T-helper 1 cell treated with Interleukin-12 subunit alpha and Interleukin-12 subunit beta and Interleukin-4 antibody, amounts not matched to agents 30 ng/mL and 1 ng/mL, for 36 hours (primary cell): ENCODE results near the gene UCMA. TPM values are rescaled to one million over a fixed set of nuclear protein-coding genes. Genes with fewer than 3 reads are reported as not detected.
"Not testable (repeated sequence)": the region's sequence is repeated elsewhere in the genome, so short reads cannot be mapped to it uniquely, and the experiment has no call there.

Source experiments
- intact Hi-C: fragments of 100-400 bp; cut with micrococcal nuclease; formaldehyde crosslinking; loops from one replicate; pipeline ENCODE4 v1.15.1; 2024
- total RNA-seq: library from RNA; stranded (reverse); gene quantifications from 2 replicates; pipeline ENCODE4 v1.2.3, GENCODE V29; 2022

Gene UCMA
- total RNA-seq, 1 donor from 2014 or later = not detected

DNA sequence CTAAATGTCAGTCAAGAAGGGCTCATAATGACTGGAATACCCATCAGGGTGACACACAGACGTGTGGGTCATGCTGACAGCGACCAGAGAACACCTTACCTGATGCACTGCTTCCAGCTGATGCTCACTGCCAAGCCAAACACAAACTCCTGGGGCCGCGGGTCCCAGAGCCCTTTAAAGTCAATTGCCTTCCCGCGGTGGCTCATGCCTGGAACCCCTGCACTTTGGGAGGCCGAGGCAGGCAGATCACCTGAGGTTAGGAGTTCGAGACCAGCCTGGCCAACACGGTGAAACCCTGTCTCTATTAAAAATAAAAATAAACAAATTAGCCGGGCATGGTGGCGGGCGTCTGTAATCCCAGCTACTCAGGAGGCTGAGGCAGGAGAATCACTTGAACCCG, 562 bp upstream of the UCMA start:
- intact Hi-C loops = not testable (repeated sequence)

DNA sequence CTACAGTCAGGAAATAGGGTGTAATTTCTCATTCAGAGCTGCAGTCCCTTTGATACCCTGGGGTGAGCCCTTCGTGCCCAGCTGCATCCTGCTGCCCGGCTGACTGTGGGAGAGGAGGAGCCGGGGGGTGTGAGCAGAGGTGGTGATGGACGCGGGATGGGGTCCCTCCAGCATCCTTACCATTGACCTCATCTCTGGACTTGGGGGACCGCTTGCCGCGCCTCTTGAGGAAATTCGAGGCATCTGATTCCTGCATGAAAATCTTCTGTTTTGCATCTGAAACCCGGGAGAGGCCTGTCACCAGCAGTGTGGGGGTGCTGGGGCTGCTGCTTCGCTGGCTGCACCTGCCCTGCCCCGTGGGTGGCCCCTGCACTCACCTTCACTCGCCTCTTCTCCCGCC, 816 bp downstream of the UCMA start:
- intact Hi-C loops = no loop called here

DNA sequence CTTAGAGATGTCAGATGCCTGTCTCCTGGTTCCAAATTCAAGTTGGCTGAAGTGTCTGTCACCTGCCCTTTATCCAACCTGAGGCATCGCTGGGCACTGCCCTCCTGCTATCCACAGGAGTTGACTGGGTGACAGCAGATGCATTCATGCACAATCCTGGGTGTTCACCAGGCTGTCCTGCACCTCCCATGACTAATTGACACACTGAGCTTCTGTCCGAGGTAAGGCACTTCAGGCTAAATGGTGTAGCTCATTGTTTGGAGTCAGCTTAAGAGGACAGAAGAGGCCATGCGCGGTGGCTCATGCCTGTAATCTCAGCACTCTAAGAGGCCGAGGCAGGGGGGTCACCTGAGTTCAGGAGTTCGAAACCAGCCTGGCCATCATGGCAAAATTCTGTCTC, 2.4 kb downstream of the UCMA start:
- intact Hi-C loops = no loop called here

DNA sequence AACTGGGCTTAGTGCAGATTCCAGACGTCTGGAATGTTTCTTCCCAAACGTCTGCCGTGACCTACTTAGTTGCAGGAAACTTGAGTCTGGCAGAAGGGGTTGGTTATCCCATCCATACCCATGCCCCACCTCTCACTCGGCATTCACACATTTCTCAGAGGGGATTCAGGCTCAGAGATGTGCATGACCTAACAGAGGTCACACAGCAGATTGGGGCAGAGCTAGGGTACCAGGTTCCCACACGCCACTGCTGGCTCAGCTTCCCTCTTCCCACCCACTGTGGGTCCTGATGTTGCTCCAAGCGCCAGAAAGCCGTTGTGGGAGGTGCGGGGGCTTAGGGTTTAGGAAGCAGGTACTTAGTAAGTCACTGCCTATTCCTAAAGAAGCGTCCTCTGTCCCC, 3.0 kb downstream of the UCMA start:
- intact Hi-C loops = no loop called here

DNA sequence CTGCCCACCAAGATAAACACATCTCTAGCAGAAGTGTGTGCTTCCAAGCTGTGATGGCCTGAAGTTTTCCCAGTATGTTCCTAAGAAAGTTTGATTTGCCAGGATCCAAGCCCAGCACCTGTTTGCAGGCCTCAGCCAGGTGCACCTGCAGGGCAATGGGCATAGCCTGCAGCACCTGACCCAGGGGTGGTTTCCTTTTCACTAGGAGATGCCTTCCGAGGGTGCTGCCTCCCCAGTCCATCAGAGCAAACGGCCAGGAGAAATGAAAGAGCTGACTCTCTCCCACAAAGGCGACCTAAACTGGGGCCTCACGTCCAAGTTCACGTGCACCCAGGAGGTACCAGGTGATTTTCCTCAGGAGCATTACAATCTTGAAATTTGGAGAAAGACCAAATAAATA, 7.1 kb downstream of the UCMA start:
- intact Hi-C loops = no loop called here

DNA sequence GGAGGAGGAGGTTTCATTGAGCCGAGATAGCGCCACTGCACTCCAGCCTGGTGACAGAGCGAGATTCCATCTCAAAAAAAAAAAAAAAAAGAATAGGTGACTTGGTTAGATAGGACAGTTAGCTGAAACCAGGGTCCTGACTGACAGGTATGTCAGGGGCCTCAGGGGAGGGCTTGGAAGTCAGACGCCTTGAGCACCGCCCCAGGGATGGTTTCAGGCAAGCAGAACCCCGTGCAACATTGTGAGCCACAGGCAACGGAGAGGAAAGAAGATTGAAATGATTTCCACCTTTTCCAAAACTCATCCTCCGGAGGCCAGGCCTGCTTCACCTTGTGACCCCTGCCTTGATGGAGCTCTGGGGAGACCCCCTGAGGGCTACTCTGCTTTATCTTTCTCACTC, 8.6 kb downstream of the UCMA start:
- intact Hi-C loops = no loop called here

DNA sequence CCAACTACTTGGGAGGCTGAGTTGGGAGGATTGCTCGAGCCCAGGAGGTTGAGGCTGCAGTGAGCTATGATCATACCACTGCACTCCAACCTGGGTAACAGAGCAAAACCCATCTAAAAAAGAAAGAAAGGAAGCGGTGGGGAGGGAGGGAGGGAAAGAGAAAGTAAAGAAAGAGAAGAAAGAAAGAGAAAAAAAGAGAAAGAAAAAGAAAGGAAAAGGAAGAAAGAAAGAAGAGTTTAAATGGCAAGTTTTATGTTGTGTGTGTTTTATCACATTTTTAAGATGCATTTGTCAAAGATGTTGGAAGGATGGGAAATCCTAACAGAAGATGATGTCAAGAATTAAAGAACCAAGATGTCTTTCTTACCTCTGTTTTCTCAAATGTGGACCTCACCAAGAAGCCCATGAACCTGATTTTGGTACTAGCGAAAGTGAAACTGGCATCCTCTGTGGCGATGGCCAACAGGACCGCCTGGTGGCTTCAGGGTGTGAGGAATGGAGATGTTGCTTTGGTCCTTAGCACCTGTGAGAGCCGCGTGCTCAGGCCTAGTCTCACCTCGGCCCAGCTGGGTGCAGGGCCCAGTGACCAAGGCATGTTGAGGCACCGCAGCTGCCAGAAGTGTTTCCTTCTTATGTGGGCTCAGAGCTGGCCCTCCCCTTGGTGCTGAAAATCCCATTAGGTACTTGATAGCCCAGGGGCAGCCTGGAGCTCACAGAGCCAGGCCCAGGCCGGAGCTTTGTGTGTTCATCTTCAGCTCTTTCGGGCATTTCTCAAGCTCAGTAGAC, 9.8 kb downstream of the UCMA start:
- intact Hi-C loops = no loop called here

DNA sequence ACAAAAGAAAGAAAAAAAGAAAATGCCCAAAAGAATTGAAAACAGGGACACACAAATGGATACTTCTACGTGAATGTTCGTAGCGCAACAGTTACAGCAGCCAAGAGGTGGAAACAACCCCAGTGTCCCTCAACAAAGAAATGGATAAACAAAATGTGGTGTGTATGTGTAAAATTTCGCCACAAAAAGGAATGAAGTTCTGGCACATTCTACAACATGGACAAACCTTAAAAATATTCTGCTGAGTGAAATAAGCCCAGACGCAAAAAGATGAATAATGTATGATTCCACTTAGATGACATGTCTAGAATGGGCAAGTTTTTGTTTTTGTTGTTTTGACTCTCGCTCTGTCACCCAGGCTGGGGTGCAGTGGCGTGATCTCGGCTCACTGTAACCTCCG, 10.9 kb downstream of the UCMA start:
- intact Hi-C loops = no loop called here

DNA sequence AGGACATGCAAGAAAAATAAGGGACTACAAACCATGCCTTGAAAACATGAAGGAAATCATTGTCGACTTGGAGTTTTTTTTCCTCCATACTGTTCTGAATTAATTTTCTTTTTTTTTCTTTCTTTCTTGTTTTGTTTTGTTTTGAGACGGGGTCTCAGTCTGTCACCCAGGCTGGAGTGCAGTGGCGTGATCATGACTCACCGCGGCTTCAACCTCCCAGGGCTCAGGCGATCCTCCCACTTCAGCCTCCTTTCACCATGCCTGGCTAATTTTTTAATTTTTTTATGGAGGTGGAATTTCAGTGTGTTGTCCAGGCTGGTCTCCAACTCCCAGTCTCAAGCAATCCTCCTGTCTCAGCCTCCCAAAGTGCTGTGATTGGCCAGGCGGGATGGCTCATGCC, 11.6 kb downstream of the UCMA start:
- intact Hi-C loops = no loop called here

DNA sequence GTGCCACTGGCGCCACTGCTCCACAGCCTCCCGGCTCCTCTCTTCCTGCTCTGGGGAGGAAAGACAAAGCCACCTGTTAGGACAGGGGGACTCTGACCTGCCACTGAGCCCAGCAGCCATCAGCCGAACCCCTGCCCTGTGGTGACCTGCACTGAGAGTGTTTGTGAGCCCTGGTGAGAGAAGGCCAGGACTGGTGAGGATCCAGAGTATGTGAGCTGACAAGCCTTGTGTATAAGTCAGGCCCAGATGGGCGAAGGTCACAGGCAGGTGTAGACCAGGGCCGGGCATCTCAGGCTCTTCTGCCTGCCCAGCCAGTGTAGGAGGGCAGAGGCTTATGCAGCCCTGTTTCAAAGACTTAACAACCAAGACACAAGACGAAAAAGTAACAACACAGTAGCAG, 12.0 kb downstream of the UCMA start:
- intact Hi-C loops = no loop called here

DNA sequence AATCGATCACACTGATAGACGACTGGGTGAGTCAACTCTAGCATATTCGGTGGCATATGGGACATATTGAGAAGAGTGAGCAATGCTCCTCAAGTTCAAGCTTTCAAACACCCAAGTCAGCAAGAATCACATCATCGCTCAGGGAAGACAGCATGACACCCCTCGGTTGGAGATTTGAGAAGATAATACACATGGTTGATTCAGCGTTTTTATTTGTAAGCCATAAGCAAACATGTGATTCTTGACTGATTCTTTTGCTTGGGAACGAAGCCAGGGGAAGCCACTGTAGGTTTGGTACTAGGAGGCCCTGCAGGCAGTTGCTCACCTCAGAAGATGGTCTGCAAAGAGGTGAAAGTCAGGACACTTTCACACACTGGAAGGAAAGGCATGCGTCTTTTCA, 12.6 kb downstream of the UCMA start:
- intact Hi-C loops = no loop called here

DNA sequence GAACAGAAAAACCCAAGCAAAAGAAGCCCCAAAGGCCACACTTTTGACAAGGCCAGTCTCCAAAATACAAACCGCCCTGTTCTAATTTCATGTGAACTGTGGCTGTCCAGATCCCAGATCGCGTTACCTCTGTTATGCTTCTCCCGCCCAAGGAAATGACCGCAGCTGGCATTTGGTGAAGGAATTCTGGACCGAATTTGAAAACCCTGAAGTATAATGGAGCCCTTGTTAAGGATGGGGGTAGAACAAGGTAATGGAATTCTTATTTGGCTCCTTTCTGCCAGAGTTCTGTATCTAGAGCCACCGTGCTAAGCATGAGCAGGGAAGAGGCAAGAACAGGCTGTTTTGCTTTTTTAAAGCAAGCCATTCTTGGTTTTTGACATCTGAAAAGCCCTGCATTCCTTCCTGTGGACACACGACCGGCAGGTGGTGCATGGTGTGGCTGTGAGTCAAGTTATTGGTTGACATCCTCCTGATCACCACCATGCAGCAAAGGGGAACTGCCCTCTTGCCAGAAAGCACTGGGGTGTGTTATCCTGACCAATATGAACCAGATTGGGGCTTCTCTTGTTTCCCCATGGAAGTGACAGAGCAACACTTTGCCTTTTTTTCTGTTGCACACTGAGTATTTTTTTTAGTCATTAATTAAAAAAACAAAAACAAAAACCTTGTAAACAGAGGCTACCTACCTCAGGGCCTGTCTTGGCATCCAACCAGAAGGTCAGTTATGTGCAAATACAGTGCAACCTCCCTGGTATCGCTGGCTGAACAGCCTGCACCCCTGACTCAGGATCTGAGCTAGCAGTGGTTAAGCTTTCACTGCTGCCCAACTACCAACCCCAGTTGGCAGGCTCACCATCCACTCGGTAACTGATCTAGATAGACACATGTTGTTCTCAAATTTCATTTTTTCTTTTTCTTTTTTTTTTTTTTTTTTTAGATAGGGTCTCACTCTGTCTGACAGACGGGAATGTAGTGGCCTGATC, 14.2 kb downstream of the UCMA start:
- intact Hi-C loops = no loop called here

DNA sequence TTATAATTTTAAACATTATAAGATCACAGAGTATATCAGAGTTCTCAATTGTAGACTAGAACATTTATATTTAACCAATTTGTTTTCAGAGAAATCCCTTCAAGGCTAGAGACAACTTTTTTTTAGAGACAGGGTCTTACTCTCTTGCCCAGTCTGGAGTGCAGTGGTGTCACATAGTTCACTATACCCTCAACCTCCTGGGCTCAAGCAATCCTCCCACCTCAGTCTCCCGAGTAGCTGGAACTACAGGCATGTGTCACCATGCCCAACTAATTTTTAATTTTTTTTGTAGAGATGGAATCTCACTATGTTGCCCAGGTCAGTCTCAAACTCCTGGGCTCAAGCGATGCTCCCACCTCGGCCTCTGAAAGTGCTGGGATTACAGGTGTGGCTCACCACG, 15.3 kb downstream of the UCMA start:
- intact Hi-C loops = no loop called here

DNA sequence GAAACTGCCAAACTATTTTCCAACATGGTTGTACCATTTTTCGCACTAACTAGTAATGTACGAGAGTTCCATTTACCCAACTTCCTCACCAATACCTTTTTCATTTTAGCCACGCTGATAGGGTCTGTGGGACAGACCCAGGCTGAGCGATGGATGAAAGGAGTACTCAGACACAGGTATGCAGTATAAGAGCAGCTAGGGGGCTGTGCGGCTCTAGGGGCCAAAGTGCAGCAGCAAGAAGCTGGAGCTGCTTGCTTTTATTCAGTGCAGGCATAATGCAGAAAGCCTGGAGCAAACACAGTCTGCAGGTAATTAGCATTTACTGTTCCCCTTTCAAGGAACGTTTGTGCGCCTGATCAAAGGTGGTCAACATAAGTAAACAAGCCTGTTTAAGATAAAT, 21.0 kb downstream of the UCMA start:
- intact Hi-C loops = no loop called here

DNA sequence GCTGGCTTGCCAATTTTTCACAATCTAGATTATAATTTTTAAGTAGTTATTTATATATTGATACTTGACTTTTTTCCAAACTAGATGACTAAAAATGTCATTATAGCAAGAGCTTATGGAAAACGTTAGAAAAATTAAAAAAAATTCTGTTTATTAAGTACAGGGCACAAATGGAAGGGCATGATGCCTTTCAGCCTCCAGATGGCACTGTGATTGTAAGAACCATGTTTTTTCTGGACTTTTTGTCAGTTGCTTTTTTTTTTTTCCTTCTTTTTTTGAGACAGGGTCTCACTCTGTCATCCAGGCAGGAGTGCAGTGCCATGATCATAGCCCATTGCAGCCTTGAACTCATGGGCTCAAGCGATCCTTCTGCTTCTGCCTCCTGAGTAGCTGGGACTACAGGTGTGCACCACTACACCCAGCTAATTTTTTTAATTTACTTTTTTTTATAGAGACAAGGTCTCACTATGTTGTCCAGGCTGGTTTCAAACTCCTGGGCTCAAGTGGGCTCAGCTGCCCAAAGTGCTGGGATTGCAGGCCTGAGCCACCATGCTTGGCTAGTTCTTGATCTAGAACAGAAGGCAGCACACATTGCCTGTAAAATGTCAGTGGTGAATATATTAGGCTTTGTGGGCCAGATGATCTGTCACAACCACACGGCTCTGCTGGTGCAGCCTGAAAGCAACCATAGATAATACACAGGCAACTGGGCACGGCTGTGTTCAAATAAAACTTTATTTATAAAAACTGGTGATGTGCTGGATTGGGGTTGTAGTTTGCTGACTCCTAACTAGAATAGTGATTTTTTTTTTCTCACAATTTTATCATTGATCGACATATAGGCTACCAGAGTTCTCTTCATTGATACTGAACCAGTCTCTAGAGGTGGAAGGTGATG, 27.4 kb downstream of the UCMA start:
- intact Hi-C loops = loop anchor here (1.0 kb wide), 1 partner anchor 96 kb away; no protein-coding TSS in a partner anchor

DNA sequence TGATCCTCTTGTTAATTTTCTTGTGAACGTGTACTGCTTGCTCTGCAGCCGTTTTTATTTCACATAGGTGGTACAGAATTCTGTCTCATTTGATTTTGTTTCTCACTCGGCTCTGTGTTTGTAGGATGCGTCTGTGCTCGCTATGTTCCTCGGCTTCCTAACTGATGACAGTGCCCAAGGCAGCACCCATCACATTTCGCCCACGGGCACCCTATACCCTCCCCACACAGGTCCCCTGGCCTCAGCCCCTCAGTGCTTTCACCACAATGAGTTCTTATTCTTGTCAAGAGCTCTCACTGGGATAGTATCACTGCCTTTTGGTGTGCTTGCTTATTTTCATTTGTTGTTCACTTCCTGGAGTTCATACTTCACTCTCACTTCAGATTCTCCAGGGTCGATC, 28.1 kb downstream of the UCMA start:
- intact Hi-C loops = loop anchor here (1.0 kb wide), 1 partner anchor 96 kb away; no protein-coding TSS in a partner anchor

DNA sequence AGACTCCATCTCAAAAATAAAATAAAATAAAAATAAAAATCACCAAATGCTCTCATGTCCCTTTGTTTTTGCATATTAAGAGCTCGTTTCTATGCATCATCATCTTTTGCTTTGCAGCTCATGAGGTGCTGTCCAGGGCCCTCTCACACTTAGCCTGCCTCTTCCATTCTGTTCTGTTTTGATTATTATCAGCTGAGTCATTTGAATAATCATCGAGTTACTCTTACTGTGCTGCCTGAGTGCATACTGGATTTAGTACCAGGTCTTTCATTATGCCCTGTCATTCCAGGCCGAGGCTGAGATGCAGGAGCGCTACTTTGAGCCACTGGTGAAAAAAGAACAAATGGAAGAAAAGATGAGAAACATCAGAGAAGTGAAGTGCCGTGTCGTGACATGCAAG, 33.0 kb downstream of the UCMA start:
- intact Hi-C loops = no loop called here

DNA sequence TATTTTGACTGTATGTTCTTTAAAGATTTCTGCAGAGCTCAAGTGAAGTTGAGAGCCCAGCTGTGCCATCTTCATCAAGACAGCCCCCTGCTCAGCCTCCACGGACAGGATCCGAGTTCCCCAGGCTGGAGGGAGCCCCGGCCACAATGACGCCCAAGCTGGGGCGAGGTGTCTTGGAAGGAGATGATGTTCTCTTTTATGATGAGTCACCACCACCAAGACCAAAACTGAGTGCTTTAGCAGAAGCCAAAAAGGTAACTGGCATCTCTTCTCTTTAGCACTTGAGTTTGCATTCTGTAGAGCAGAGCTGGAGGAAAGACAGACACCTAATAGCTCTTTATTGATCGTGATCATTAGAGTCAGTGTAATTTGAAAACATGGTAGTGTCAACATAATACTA, 39.2 kb downstream of the UCMA start:
- intact Hi-C loops = no loop called here

DNA sequence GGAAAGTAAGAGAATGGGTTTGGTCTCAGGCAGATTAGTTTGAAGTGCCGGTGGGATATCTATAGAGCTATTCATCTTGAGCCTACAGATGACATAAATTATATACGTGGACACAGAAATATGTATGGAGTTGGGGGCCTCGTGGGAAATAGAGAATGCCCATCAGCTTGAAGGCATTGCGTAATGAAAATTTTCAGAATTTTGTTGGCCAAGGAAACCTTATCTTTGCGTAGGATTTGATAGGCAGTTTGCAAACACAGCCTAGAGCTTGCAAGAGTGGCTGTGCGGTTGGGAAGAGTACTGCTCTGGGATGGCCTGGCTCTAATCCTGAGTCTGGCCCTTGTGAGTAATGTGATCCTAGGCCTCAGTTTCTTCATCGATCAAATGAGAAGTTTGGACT, 40.5 kb downstream of the UCMA start:
- intact Hi-C loops = no loop called here

DNA sequence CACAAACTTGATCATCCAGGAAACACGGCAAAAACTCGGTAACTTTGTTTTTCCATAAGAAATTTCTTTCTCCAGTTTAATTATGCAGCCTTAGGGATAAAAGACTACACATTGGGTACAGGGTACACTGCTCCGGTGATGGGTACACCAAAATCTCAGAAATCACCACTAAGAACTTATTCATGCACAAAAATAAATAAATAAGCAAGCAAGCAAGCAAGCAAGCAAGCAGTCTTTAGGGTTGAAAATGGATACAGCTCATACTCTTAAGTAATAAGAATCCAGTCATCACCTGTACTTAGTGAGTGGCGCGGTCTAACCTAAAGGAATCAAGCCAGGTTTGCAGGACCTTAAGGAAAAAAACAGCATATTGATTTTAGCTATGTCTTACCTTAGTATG, 42.8 kb downstream of the UCMA start:
- intact Hi-C loops = no loop called here

DNA sequence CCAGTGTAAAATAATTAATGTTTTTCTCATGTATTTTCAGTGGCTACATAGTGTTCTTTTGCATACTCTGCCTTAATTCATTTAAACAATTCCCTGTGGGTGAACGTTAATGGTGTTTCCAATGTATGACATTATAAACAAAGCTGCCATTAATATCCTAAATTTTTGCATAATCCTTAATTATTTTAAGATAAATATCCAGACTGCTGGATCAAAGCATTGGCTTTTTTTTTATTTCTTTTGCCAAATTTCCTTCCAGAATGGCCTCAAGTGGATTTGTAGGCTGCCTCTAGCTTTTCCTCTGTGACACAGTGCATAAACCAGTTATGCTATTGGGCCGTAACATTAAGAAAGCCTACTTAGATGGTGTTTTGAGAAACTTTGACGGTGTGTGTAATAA, 43.4 kb downstream of the UCMA start:
- intact Hi-C loops = no loop called here
